Mesenchymal stem cell (in vitro differentiated cells and primary cell): ENCODE data around the gene RUNX2.
A peak's percentile ranks its signal among the peaks of the same experiment; 100 is the strongest.

Experiments used
- DNase-seq: peaks from one replicate; pipeline ENCODE4 v3.0.0-alpha.2; 2013
- H2AFZ ChIP-seq: one replicate; pipeline ENCODE4 v1.6.1; 2013; ENCODE audit warnings: low read depth, mild to moderate bottlenecking, control low read depth, inconsistent platforms, low read length, moderate library complexity
- H2AK5ac ChIP-seq: 2 replicates; pipeline ENCODE4 v1.6.1; 2013; ENCODE audit warnings: low read length, moderate library complexity, mild to moderate bottlenecking, inconsistent platforms; ENCODE audit not compliant: severe bottlenecking
- H2BK120ac ChIP-seq: one replicate; pipeline ENCODE4 v1.6.1; 2013; ENCODE audit warnings: low read depth, mild to moderate bottlenecking, inconsistent platforms, low read length, moderate library complexity
- H2BK12ac ChIP-seq, 2 experiments: one replicate each; pipeline ENCODE4 v1.6.1; 2013; ENCODE audit warnings: inconsistent platforms in 2 of 2, low read length in 2 of 2, mild to moderate bottlenecking in 2 of 2, moderate library complexity in 2 of 2, control low read depth in 1 of 2
- H2BK15ac ChIP-seq: one replicate; pipeline ENCODE4 v1.6.1; 2013; ENCODE audit warnings: mild to moderate bottlenecking, low read depth, inconsistent platforms; ENCODE audit not compliant: poor library complexity, severe bottlenecking
- H2BK5ac ChIP-seq: 2 replicates; pipeline ENCODE4 v1.6.1; 2013; ENCODE audit warnings: low read depth, mild to moderate bottlenecking, low read length, control low read depth, inconsistent platforms; ENCODE audit not compliant: poor library complexity, severe bottlenecking
- H3K14ac ChIP-seq, 2 experiments: one replicate each; pipeline ENCODE4 v1.6.1; 2013; ENCODE audit warnings: inconsistent platforms in 2 of 2, low read length in 2 of 2, control low read depth in 1 of 2, mild to moderate bottlenecking in 1 of 2, moderate library complexity in 1 of 2
- H3K18ac ChIP-seq, 2 experiments: one replicate each; pipeline ENCODE4 v1.6.1; 2013; ENCODE audit warnings: inconsistent platforms in 2 of 2, low read length in 2 of 2, control low read depth in 1 of 2, low read depth in 1 of 2, mild to moderate bottlenecking in 1 of 2
- H3K23ac ChIP-seq, 2 experiments: one replicate each; pipeline ENCODE4 v1.6.1; 2013; ENCODE audit warnings: inconsistent platforms in 2 of 2, low read length in 2 of 2, mild to moderate bottlenecking in 2 of 2, moderate library complexity in 2 of 2, control low read depth in 1 of 2
- H3K27ac ChIP-seq: 2 replicates; pipeline ENCODE4 v1.5.1; 2013; ENCODE audit warnings: mild to moderate bottlenecking, moderate library complexity, low read length, control low read depth, inconsistent platforms; ENCODE audit not compliant: poor library complexity, severe bottlenecking
- H3K27me3 ChIP-seq, 2 experiments: 2 replicates each; pipeline versions ENCODE4 v1.6.1 to v1.7.0; 2013; ENCODE audit warnings: low read length in 2 of 2, mild to moderate bottlenecking in 2 of 2, moderate library complexity in 2 of 2, control low read depth in 1 of 2, inconsistent platforms in 1 of 2; ENCODE audit not compliant: control insufficient read depth in 1 of 2, insufficient read depth in 1 of 2
- H3K36me3 ChIP-seq, 2 experiments: 2 replicates each; pipeline versions ENCODE4 v1.6.1 to v1.7.0; 2013; ENCODE audit warnings: low read length in 2 of 2, control low read depth in 1 of 2, inconsistent platforms in 1 of 2, low read depth in 1 of 2, mild to moderate bottlenecking in 1 of 2; ENCODE audit not compliant: insufficient read depth in 2 of 2, control insufficient read depth in 1 of 2
- H3K4ac ChIP-seq, 2 experiments: one replicate each; pipeline ENCODE4 v1.6.1; 2013; ENCODE audit warnings: inconsistent platforms in 2 of 2, low read length in 2 of 2, mild to moderate bottlenecking in 2 of 2, moderate library complexity in 2 of 2, control low read depth in 1 of 2, low read depth in 1 of 2
- H3K4me1 ChIP-seq: 2 replicates; pipeline ENCODE4 v1.6.1; 2013; ENCODE audit warnings: low read depth, low read length, control low read depth; ENCODE audit not compliant: control insufficient read depth, insufficient read depth
- H3K4me2 ChIP-seq: 2 replicates; pipeline ENCODE4 v1.6.1; 2013; ENCODE audit warnings: low read length, mild to moderate bottlenecking, inconsistent platforms; ENCODE audit not compliant: poor library complexity, severe bottlenecking
- H3K4me3 ChIP-seq, 2 experiments: 2 replicates each; pipeline versions ENCODE4 v1.5.1 to v1.7.0; 2013; ENCODE audit warnings: low read length in 2 of 2, mild to moderate bottlenecking in 2 of 2, control low read depth in 1 of 2, low read depth in 1 of 2; ENCODE audit not compliant: insufficient read depth in 1 of 2
- H3K79me1 ChIP-seq: replicated peaks from 2 replicates; pipeline ENCODE4 v1.6.1; 2013; ENCODE audit warnings: mild to moderate bottlenecking, control low read depth, low read length, inconsistent platforms; ENCODE audit not compliant: poor library complexity, severe bottlenecking
- H3K9ac ChIP-seq: 2 replicates; pipeline ENCODE4 v1.7.0; 2013; ENCODE audit warnings: mild to moderate bottlenecking, low read length, moderate library complexity
- H3K9me3 ChIP-seq: 2 replicates; pipeline ENCODE4 v1.7.0; 2013; ENCODE audit warnings: mild to moderate bottlenecking, low read length; ENCODE audit not compliant: control insufficient read depth
- H4K8ac ChIP-seq: one replicate; pipeline ENCODE4 v1.6.1; 2013; ENCODE audit warnings: inconsistent platforms, mild to moderate bottlenecking, low read length, moderate library complexity
- H4K91ac ChIP-seq: one replicate; pipeline ENCODE4 v1.6.1; 2013; ENCODE audit warnings: mild to moderate bottlenecking, low read length, inconsistent platforms
- WGBS: methylation state at CpG from one replicate; pipeline ENCODE4 v1.1.7; 2013; ENCODE audit warnings: mixed read lengths; 5-methylcytosine and 5-hydroxymethylcytosine counted together

Gene RUNX2

DNA sequence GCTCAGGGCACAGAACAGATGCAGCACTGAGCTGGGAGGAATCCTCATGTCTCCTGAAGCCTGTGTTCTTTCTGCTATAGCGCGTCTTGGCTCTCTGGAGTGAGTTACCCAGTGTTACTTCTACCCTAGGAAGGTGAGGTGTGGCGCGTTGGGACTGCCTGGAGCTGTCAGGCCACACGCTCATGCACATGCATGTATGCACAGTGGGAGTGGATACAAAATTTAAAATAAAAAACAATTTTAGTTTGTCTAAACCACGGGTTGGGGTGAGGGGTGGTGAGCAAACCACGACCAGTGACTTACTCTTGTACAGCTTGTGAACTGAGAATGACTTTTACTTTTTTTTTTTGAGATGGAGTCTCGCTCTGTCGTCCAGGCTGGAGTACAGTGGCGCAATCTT is 348.2 kb downstream of the RUNX2 start:
- H2BK12ac ChIP-seq, result peak overlapping the region in 1 of 2 experiments; percentile 7
- H3K27me3 ChIP-seq, result no peaks in the 10 kb centered on the region
- no peak overlapping the region for H2AFZ ChIP-seq
- no peak overlapping the region for H3K23ac ChIP-seq
- peak overlapping the region; percentile 88 for H2AK5ac ChIP-seq
- H3K9ac ChIP-seq, result no peak overlapping the region
- no peaks in the 10 kb centered on the region for H3K79me1 ChIP-seq
- no peak overlapping the region for H3K4ac ChIP-seq
- no peak overlapping the region for H3K27ac ChIP-seq
- no peak overlapping the region for H2BK5ac ChIP-seq
- H3K4me2 ChIP-seq, result no peak overlapping the region
- H3K14ac ChIP-seq, result no peak overlapping the region
- 99% methylated on average over 10 of the region's 10 CpGs for WGBS
- H3K36me3 ChIP-seq, result peaks cover 0 to 4% of the 10 kb centered on the region in 2 experiments
- H2BK15ac ChIP-seq, result no peak overlapping the region
- peaks cover 12% of the 10 kb centered on the region for H3K9me3 ChIP-seq
- DNase-seq, result no peak
- no peak overlapping the region for H4K8ac ChIP-seq
- H3K4me3 ChIP-seq, result no peak overlapping the region
- H3K18ac ChIP-seq, result peak overlapping the region in 1 of 2 experiments; percentile 16
- H3K4me1 ChIP-seq, result peaks cover 2% of the 10 kb centered on the region
- no peak overlapping the region for H4K91ac ChIP-seq
- H2BK120ac ChIP-seq, result no peak overlapping the region

GRCh38 chr6:45677381-45678284 is 349.5 kb downstream of the RUNX2 start:
- WGBS, result 32% methylated on average over 14 of the region's 14 CpGs

GRCh38 chr6:45678285-45678607 is 350.1 kb downstream of the RUNX2 start:
- 70% methylated on average over 5 of the region's 5 CpGs for WGBS

More at GRCh38 chr6:45677381-45678284, 349.5 kb downstream of the RUNX2 start:
- Histone ChIP-seq H3K4me2 (peak overlapping the region; percentile 27), H3K14ac (no peak overlapping the region), H3K4me1 (peaks cover 2% of the 10 kb centered on the region), H2AK5ac (peak overlapping the region; percentile 91), H2AFZ (no peak overlapping the region), H3K36me3 (peaks cover 0 to 4% of the 10 kb centered on the region in 2 experiments), H3K9ac (peak overlapping the region; percentile 9), H3K27me3 (no peaks in the 10 kb centered on the region), H3K4ac (no peak overlapping the region), H3K23ac (no peak overlapping the region), H3K79me1 (no peaks in the 10 kb centered on the region), H3K18ac (no peak overlapping the region), H2BK5ac (no peak overlapping the region), H3K4me3 (peak overlapping the region in 1 of 2 experiments; percentile 2), H3K27ac (peak overlapping the region; percentile 88), H4K8ac (peak overlapping the region; percentile 47), H3K9me3 (peaks cover 18% of the 10 kb centered on the region), H2BK12ac (peak overlapping the region in 1 of 2 experiments; percentile 44), H2BK15ac (no peak overlapping the region), H4K91ac (no peak overlapping the region), H2BK120ac (peak overlapping the region; percentile 27)
- peak; percentile 68 for DNase-seq

DNA sequence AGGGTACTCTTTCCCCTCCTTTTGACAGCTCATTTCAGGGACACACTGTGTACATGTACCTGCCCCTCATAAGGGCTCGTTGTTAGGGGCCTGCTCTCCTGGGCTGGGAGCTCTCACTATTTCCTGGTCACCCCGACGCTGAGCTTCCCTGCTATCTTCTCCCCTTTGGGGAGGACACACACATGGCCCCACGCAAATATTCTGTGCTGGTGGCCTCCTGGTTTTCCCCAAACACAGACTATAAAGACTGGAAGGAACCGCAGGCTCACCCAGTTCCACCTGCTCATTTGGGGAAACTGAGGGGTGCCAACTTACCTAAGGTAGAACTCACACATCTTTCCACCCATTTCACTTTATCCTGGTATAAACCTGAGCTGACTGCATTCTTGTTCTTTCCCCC is 351.0 kb downstream of the RUNX2 start:
- Histone ChIP-seq H3K14ac (no peak overlapping the region), H3K4me2 (no peak overlapping the region), H3K9me3 (peaks cover 18% of the 10 kb centered on the region), H3K18ac (no peak overlapping the region), H2AK5ac (peak overlapping the region; percentile 79), H2BK5ac (no peak overlapping the region), H4K8ac (no peak overlapping the region), H3K4ac (no peak overlapping the region), H3K27me3 (no peaks in the 10 kb centered on the region), H3K4me1 (peaks cover 2% of the 10 kb centered on the region), H3K4me3 (no peak overlapping the region), H3K9ac (no peak overlapping the region), H2BK120ac (no peak overlapping the region), H3K23ac (no peak overlapping the region), H3K79me1 (no peaks in the 10 kb centered on the region), H3K36me3 (peaks cover 0 to 4% of the 10 kb centered on the region in 2 experiments), H3K27ac (no peak overlapping the region), H2BK15ac (no peak overlapping the region), H4K91ac (no peak overlapping the region), H2BK12ac (no peak overlapping the region), H2AFZ (no peak overlapping the region)
- 93% methylated on average over 5 of the region's 5 CpGs for WGBS
- DNase-seq, result no peak

More at GRCh38 chr6:45678285-45678607, 350.1 kb downstream of the RUNX2 start:
- Histone ChIP-seq H3K79me1 (no peaks in the 10 kb centered on the region), H3K36me3 (peaks cover 0 to 4% of the 10 kb centered on the region in 2 experiments), H3K9ac (no peak overlapping the region), H3K9me3 (peaks cover 18% of the 10 kb centered on the region), H2BK120ac (no peak overlapping the region), H2BK12ac (peak overlapping the region; percentile 12 to 44), H3K4ac (peak overlapping the region in 1 of 2 experiments; percentile 0), H3K18ac (peak overlapping the region in 1 of 2 experiments; percentile 13), H3K27me3 (no peaks in the 10 kb centered on the region), H3K4me2 (no peak overlapping the region), H2BK5ac (no peak overlapping the region), H4K91ac (no peak overlapping the region), H2AK5ac (no peak overlapping the region), H2BK15ac (no peak overlapping the region), H3K4me1 (peaks cover 2% of the 10 kb centered on the region), H3K14ac (no peak overlapping the region), H3K4me3 (no peak overlapping the region), H3K27ac (peak overlapping the region; percentile 88), H3K23ac (no peak overlapping the region), H2AFZ (no peak overlapping the region), H4K8ac (no peak overlapping the region)
- DNase-seq, result no peak
